ENCODE measurements around the gene PVR.

DNA sequence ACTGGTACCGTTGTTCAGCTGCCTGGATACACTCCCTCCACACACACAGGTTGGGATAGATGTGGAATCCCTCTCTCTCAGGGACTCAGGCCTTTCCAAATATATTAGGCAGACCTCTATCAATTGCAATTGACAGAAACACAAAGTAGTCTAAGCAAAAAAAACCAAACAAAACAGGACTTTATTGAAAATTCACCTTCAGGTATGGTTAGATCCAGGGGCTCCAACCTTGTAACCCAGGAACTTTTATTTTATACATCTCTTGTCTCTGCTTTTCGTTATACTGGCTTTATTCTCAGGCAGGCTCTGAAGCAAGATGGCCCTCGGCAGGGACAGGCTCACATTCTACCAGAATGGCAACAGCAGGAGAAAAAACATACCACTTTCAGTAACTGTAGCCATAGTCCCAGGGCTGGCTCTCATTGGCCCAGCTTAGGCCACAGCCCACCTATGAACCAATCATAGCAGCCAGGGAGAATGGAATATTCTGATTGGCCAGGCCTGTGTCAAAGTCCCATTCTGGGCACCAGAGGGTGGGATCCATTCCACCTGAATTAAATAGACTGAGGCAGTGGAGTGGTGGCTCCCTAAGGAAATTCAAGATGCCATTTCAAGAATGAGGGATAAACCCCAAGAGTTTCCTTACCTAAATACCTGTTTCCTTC is 14.5 kb downstream of the PVR start:
- TF ChIP-seq POLR2A (IDR thresholded peaks at IDR 0.05) (no peak), POLR2AphosphoS5 (IDR thresholded peaks at IDR 0.05) (no peak)

All from sigmoid colon (tissue), 4 donors.